Fibroblast of skin of abdomen (primary cell): ENCODE results near the gene SHISAL2B. TPM values are rescaled to one million over a fixed set of nuclear protein-coding genes. Genes with fewer than 3 reads are reported as not detected.
"Not testable (repeated sequence)": the region's sequence is repeated elsewhere in the genome, so short reads cannot be mapped to it uniquely, and the experiment has no call there.

Source experiments
- DNase-seq: peaks from one replicate; pipeline ENCODE4 v3.0.0-alpha.2; 2013
- polyA plus RNA-seq, 2 experiments: library from polyadenylated mRNA; unstranded; fragments of 120-200 nt; gene quantifications; one replicate each; pipeline ENCODE4 v1.2.1, GENCODE V29; 2013; ENCODE audit not compliant: insufficient read length in 2 of 2

SHISAL2B gene
- polyA plus RNA-seq (2013, experiment 1 of 2; ENCODE audit: insufficient read length) = not detected
- polyA plus RNA-seq (2013, experiment 2 of 2; ENCODE audit: insufficient read length) = not detected

DNA sequence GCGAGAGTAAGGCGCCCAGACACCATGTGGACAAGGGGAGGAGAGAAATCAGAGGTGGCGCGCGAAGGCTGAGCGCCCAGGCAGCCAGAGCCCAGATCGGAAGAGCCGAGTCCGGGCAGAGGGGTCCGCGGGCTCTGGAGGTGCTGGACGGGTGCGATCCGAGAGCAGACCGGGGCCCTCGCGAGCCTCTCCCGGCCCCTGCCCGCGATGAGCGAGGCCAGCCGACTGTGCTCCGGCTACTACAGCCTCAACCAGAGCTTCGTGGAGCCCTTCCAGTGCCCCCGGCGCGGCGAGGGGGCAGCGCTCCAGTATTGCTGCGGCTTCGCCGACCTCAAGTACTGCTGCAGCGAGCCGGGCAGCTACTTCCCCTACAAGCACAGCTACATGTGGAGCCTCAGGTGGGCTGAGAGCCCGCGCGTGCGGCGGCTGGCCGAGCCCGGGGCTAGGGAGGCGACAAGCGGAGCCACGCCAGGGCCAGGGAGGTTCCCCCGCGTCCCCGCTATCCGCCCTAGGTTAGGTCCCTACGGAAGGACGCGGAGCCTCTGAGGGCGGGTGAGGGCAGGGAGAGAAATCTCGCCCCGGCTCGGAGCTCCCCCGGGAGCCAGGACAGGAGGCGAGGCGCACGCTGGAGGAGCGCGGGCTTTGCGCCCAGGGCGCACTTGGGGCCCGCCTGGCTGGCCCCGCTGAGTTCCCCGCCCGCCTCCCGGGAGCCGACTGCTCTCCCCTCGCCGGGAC, at the start of gene SHISAL2B:
TSS of gene SHISAL2B (plus strand) at position 87 of the 735 bp plus-strand sequence. CDS start at position 208, 121 bp downstream.
- peak; percentile 6 for DNase-seq

DNA sequence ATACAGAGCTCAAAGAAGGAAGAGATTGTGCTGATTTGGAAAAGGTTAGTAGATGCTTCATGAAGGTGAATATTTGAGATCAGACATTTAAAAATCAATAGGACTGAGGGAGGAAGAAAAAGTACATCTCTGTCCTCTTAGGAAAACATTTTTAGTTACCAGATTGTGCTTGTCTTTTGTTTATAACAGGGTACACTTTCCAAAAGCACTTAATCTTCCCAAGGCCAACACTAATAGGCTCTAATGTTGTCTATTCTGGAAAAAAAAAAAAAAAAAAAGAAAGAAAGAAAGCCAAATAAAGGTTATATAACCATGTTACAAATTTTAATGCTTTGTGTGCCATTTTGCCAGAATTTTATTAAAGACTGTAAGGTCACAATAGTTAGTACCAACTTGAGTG, 45.5 kb upstream of the SHISAL2B start:
- no peak for DNase-seq

DNA sequence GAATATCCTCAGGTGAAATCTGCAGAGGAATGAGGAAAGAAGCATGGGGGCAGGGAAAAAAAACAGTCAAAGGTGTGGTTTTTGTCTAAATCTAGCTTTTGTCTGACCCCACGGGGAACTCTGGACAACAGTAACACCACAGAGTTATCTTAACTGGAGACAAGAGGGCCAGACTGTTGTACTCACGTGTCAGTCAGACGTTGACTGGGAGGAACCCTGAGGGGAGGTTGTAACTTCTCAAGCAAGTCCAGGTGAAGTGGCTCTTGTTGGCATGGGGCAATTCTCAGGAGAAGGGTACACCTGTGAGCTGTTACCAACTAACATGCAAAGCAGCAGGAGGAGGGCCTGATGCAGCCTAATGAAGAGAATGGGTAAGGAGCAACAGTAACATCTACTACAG, 44.1 kb upstream of the SHISAL2B start:
- DNase-seq = no peak

DNA sequence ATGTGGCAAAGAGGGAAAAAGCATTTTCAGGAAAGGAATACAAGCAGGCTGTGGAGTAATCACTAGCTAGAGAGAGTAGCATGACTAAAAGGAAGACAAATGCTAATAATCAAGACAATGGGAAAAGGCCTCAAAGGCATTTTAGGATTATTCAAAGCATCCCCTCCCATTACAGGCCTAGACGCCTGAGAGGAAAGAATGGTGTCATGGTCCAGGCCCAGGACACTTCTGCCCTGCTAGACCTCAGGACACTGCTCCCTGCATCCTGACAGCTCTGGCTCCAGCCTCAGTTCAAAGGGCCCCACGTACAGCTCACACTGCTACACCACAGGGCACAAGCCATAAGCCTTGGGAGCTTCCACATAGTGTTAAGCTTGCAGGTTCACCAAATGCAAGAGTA, 40.8 kb upstream of the SHISAL2B start:
- DNase-seq = no peak

DNA sequence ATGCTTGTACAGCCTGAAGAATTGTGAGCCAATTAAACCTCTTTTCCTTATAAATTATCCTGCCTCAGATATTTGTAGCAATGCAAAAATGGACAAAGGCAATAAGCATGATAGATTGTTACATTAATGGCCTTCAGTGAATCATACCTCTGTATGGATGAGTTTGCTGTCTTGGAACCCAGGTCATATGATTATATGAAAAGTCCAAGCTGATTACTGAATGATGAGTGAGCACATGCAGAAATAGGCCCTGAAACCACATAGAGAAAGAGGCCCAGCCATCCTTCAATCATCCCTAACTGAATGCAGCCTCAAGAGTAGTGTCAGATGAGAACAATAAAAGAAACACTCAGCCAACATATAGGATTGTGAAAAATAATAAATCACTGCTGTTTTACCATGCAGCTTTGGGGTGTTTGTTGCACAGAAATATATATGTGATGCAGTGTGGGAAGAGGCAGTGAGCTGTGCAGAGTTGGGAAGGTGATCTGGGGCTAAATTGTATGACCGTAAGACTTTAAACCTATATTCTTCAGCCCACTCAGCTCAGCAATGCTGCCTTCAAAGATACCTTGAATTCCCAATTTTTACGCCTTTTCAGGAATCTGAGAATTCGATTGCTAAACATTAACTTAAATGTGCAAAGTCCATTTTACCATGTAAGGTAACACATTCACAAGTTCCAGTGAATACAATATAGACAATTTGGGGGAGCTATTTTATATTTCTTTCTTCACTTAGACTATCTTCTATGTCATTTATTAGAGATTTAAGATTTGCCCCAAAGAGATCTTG, 36.3 kb upstream of the SHISAL2B start:
- DNase-seq = peak; percentile 58

DNA sequence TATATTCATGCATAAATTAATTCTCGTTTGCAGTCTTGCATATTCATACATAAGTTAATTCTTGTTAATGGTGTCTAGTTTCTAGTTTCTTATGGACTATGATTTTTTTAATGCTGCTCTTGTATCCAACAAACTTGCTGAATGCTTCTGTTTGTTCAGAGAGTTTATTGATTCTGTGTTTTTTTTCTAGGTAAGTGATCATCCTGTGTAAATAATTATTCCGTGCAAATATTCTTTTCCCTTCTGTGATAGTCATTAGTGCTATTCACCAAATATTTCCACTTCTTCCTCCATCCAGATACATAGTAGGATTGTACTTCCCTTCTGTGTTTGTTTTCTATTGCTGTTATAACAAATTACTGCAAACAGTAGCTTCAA, 35.8 kb upstream of the SHISAL2B start:
- no peak for DNase-seq

DNA sequence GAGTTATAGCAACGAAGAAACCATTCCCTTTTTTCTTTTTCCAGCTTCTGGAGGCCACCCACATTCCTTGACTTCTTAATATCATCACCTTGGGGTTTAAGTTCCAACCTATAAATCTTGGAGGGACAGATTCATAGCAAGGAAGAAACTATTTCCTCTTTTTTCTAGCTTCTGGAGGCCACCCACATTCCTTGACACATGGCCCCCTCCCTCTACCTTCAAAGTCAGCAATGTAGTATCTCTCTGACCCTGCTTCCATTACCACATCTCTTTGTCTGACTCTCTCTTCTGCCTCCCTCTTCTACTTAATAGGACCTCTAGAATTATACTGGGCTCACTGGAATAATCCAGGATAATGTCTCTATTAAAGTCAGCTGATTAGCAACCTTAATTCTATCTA, 34.7 kb upstream of the SHISAL2B start:
- no peak for DNase-seq

DNA sequence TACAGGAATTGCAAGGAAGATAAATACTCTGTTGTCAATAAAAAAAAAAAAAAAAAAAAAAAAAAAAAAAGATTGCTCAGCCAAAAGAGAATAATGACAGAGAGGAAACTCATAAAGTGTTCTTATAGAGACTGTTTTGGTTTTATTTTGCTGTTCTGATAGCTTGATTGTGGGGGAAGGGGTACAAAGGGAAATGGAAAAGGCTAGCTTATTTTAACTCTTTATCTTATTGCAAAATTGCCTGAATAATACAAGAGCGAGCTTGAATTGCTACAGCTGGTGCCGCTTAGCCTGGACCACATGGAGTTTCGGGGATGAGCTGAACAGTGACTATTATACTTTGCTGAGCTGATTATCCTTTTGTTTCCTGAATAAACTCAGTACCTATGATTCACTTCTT, 31.0 kb upstream of the SHISAL2B start:
- no peak for DNase-seq

DNA sequence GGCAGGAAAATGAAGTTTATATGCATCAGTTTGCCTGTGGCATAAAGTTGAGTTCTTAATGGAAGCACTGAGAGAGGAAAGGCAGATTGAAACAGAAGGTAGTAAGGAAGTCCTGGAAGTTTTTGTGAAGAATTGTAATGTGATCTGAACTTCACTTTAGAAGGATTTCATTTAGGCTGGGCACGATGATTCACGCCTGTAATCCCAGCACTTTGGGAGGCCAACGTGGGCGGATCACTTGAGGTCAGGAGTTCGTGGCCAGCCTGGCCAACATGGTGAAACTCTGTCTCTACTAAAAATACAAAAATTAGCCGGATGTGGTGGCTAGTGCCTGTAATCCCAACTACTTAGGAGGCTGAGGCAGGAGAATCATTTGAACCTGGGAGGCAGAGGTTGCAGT, 27.1 kb upstream of the SHISAL2B start:
- peak; percentile 6 for DNase-seq

DNA sequence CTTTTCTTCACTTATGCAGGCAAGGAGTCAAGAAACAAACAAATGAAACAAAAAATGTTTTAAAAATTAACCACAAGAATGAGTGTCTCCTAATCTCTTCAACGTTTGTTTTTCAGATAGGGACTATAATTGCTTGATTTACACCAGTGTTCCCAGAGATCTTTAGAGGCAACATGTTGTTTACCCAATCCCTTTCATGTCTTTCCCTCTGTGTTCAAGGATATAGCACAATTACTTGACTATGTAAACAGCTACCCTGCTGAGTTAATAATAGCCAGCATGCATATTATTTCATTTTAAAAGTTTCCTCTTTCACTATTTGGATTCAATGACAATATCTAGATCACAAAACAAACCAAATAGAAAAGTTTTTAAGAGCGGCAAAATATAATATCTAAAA, 25.1 kb upstream of the SHISAL2B start:
- no peak for DNase-seq

DNA sequence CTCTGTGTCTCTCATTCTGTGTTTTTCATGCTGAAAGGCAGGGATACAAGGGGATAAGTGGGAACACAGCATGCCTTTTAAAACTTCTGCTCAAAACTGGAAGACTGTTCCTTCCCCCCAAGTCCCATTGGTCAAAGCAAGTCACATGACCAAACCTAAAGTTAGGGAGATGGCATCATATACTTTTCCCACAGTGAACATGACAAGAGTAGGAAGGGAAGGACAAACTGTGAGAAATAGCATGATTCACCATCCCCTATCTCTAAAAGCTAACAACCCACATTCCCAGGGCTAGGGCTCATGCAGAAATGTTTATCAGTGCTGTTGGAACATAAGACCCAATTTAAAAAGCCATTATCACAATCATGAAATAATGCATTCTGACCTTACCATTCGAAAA, 24.2 kb upstream of the SHISAL2B start:
- DNase-seq = peak; percentile 30

DNA sequence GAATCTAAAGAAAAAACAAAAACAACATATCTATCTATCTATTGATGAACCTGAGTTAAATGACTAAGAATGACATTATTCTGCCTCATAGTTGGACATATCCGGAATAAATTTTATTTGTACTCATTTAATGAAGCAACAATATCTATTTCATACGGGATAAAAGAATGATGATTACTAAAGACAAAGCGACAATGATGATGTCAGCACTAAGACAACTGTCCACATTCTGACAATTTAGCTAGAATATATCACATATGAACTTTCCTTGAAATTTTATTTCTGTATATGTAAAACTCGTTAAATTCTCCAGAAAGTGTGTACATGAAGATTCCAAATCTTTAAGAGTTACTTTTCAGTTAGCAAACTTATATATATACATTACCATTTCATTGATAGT, 23.2 kb upstream of the SHISAL2B start:
- DNase-seq = no peak

DNA sequence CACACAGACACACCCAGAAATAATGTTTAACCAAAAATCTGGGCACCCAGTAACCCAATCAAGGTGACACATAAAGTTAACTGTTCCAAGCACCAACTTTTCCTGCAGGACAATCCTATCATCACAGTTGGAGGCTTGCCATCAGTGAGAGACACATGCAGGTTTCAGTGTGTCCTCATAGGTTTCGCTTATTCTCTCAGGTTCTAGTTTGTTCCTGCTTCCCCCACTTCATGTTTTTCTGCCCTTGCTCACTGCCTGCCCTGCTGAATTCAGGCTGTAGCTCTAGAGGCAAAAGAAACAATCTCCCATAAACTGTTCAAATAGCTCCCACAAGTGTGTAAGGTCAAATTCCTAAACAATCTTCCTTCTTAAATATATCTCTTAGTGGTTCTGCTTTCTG, 20.0 kb upstream of the SHISAL2B start:
- no peak for DNase-seq

DNA sequence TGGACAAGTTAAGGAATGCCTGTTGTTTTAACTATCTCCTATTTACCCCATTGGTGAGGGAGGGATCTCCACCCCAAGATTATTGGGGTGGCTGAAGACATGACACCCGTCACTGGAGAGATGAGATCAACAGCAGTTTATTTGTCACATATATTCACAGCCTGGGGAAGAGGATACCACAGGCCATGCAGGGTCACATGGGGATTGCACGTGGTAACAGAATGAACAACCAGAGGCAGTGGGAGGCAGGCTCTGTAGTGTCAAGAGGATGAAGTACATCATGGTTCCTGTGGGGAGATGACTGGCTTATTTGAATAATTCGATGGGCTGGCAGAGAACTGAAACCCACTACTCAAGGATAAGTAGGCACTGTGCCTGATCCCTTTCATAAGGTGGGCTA, 18.6 kb upstream of the SHISAL2B start:
- DNase-seq = no peak

DNA sequence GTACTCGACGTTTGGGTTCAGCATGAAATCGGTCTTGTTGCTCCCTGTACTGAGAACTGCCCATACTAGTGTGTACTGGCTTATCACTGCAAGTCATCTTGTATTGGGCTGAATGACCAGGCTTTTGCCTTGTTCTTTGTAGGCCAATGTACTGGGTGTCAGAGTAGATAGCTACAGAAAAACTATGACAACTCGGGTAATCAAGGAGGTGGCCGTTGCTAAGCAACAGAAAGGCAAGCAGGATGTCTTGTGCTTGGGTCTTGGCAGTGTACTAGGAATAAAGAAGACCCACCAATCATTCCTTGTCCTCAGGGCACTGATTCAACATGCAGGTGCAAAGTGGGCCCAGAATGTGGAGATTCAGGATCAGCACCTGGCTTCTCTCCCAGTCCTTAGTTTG, 11.9 kb upstream of the SHISAL2B start:
- no peak for DNase-seq

DNA sequence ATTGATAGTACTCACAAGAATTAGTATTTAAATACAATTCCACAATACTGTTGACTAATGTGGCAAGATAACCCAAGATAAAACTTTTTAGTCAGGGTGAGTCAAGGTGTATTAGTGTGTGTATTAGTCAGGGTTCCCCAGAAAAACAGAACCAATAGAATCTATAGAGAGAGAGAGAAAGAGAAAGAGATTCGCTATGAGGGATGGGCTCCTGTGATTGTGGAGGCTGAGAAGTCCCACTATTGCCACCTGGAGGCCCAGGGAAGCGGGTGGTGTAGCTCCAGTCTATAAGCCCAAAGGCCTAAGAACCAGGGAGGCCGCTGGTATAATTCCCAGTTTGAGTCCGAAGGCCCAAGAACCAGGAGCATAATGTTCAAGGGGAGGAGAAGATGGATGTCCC, 10.0 kb upstream of the SHISAL2B start:
- no peak for DNase-seq

DNA sequence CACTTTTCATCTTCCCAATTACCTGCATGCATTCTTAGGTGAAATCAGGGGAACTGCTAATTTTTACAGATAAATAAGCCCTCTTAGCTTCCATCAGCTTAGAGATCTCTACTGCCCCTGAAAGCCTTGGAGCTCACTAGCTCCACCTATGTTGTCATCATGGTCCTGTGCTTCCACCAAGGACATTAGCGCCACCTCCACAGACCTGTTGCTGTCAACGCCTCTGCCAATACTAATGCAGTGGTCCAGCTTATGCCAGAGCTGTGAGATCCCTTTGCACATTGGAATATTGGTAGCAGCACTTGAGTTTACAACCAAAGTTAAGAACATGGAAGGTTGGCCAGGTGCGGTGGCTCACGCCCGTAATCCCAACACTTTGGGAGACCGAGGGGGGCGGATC, 7.7 kb upstream of the SHISAL2B start:
- no peak for DNase-seq

DNA sequence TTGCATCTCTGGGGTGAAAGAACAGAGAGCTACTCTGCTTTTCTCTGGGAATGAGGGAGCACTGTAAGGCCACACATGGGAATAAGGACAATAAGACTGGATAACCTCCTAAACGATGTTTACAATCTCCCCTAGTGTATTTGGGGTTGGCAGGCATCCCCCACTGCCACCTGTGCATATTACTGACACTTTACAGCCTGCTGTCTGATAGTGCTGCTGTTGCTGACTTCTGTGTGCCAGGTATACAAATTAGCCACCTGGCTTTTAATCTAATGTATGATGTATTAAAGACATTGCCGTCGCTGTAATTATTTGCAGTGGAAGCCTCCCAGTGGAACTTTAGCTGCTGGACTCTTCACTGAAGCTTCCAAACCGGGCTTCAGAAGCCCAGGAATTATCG, 4.4 kb upstream of the SHISAL2B start:
- no peak for DNase-seq

DNA sequence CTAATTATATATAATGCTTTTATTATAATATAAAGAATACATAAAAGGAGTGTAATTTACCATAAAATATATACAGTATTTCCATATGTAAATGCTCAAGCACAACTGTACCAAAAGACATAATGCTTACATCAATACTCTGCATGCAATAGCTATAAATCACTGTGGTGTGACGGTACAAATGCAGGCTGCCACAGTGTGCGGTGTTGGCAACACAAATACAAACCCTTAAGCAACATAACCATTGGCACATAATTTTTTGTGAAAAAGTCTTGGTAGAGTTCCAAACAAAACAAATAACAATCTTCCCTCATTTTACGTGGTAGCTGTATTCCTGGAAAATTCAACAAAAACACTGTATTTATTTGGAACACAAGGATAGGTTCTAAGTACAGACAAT, 1.9 kb upstream of the SHISAL2B start:
- no peak for DNase-seq

DNA sequence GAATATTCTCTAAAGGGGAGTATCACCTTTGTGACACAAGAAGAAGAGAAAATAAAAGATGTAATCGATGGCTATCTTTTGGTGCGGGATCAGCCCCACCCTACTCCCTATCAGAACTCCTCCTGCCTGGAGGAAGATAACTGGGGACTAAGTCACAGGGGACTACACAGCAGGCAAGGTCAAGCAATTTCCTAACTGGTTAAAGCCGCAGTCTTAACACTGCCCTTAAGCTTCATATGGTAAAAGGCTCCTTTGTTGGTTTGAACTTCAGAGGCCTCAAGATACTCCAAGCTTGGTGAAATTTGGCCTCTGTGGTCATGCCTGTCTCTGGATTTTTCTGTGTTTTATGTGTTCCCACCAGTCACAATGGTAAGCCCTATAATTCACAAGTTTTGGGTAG, 1.3 kb upstream of the SHISAL2B start:
- DNase-seq = no peak

DNA sequence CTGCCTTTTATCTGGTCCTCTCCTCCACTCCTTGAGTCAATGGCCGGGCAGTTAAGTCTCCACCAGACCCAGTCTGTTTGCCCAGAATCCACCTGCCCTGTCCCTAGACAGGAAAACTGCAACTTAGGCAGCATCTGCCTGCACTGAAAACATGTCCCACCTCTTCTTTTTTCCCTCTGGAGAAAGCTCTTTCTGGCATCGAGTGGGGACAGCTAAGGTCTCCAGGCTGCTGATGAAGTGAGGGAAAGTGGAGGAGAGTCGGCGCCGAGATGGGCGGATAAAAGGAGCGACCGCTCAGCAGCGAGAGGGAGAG, 243 bp upstream of the SHISAL2B start:
- DNase-seq = no peak

DNA sequence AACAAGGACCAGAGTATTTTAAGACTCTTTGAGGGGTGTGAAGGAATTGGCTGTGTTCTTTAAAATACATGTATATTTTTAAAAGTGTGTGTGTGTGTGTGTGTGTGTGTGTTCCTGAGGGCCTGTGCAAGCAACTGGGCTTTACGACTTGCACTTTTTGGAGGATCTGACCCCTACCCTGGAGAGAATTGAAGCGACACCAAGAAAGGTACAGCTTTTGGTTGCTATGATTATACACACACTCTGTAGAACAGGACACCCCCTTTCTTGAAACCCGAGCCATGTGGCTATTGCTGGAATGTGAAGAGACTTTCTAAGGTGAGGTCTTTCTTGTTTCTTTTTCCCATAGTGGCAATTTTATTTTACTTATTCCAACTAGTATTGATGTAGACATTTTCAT, 988 bp downstream of the SHISAL2B start:
- DNase-seq = no peak

DNA sequence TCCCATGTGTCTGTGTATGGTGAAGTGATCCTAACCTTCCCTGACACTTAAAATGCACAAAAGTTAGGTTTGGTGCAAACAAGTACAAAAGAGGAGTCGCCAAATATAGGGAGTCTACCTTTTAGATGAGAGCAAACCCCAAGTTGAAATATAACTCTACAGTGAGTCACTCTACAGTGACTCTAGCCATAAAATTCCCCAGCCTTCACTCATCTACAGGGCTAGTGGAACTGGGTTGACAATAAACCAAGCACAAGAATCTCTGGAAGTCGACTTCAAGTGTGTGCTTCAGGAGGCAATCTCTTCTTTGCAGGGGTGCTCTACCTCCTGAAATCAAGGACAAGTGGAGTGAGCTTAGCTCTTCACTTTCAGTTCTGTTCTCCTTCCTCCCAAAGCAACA, 3.3 kb downstream of the SHISAL2B start:
- no peak for DNase-seq

DNA sequence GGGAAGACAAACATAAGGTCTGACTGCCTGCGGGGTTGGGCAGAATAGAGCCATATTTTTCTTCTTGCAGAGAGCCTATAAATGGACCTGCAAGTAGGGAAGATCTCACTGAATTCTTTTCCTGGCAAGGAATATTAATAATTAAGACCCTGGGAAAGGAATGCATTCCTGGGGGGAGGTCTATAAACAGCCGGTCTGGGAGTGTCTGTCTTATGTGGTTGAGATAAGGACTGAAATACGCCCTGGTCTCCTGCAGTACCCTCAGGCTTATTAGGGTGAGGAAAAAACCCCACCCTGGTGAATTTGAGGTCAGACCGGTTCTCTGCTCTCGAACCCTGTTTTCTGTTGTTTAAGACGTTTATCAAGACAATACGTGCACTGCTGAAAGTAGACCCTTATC, 6.1 kb downstream of the SHISAL2B start:
- not testable (repeated sequence) for DNase-seq
